Measurements from ENCODE around the gene PDGFB.

PDGFB gene

GRCh38 chr22:39197578-39197977, 47.2 kb downstream of the PDGFB start:
- no peaks in the 10 kb centered on the region for H3K4me1 Mint-ChIP-seq
- H3K4me3 Mint-ChIP-seq, result no peak overlapping the region
- no peak overlapping the region for H3K27ac Mint-ChIP-seq
- H3K27me3 Mint-ChIP-seq, result peaks cover 1% of the 10 kb centered on the region
- peaks cover 2% of the 10 kb centered on the region for H3K36me3 Mint-ChIP-seq
- no peaks in the 10 kb centered on the region for H3K9me3 Mint-ChIP-seq

GRCh38 chr22:39194098-39194497, 50.7 kb downstream of the PDGFB start:
- Mint-ChIP-seq H3K27ac (no peak overlapping the region), H3K4me3 (no peak overlapping the region), H3K9me3 (no peaks in the 10 kb centered on the region)

GRCh38 chr22:39188809-39189208, 56.0 kb downstream of the PDGFB start:
- no peaks in the 10 kb centered on the region for H3K36me3 Mint-ChIP-seq
- H3K27me3 Mint-ChIP-seq, result no peaks in the 10 kb centered on the region
- H3K4me3 Mint-ChIP-seq, result no peak overlapping the region
- no peaks in the 10 kb centered on the region for H3K4me1 Mint-ChIP-seq
- H3K9me3 Mint-ChIP-seq, result no peaks in the 10 kb centered on the region
- no peak overlapping the region for H3K27ac Mint-ChIP-seq

More at GRCh38 chr22:39194098-39194497, 50.7 kb downstream of the PDGFB start:
- no peaks in the 10 kb centered on the region for H3K4me1 Mint-ChIP-seq
- H3K27me3 Mint-ChIP-seq, result peaks cover 1% of the 10 kb centered on the region
- peaks cover 2% of the 10 kb centered on the region for H3K36me3 Mint-ChIP-seq

GRCh38 chr22:39185601-39186012, 59.2 kb downstream of the PDGFB start:
- Mint-ChIP-seq H3K9me3 (no peaks in the 10 kb centered on the region), H3K4me1 (no peaks in the 10 kb centered on the region), H3K27ac (no peak overlapping the region), H3K27me3 (no peaks in the 10 kb centered on the region), H3K36me3 (no peaks in the 10 kb centered on the region), H3K4me3 (no peak overlapping the region)

GRCh38 chr22:39184586-39185577, 59.9 kb downstream of the PDGFB start:
- Mint-ChIP-seq H3K27ac (no peak overlapping the region), H3K4me1 (no peaks in the 10 kb centered on the region), H3K36me3 (no peaks in the 10 kb centered on the region), H3K9me3 (no peaks in the 10 kb centered on the region), H3K27me3 (no peaks in the 10 kb centered on the region), H3K4me3 (no peak overlapping the region)

GRCh38 chr22:39183991-39184585, 60.7 kb downstream of the PDGFB start:
- no peaks in the 10 kb centered on the region for H3K36me3 Mint-ChIP-seq
- H3K9me3 Mint-ChIP-seq, result no peaks in the 10 kb centered on the region
- H3K27ac Mint-ChIP-seq, result no peak overlapping the region
- H3K4me3 Mint-ChIP-seq, result no peak overlapping the region
- no peaks in the 10 kb centered on the region for H3K4me1 Mint-ChIP-seq
- no peaks in the 10 kb centered on the region for H3K27me3 Mint-ChIP-seq

GRCh38 chr22:39182478-39183030, 62.2 kb downstream of the PDGFB start:
- Mint-ChIP-seq H3K9me3 (no peaks in the 10 kb centered on the region), H3K4me1 (peaks cover 7% of the 10 kb centered on the region), H3K36me3 (no peaks in the 10 kb centered on the region), H3K27me3 (no peaks in the 10 kb centered on the region), H3K4me3 (no peak overlapping the region), H3K27ac (no peak overlapping the region)

GRCh38 chr22:39181778-39182177, 63.0 kb downstream of the PDGFB start:
- Mint-ChIP-seq H3K9me3 (no peaks in the 10 kb centered on the region), H3K27ac (no peak overlapping the region), H3K4me3 (no peak overlapping the region), H3K27me3 (no peaks in the 10 kb centered on the region), H3K36me3 (no peaks in the 10 kb centered on the region), H3K4me1 (peaks cover 10% of the 10 kb centered on the region)

- H3K4me3 Mint-ChIP-seq, result no peak overlapping the region
These were observed 63.4 kb downstream of the PDGFB start for GRCh38 chr22:39181356-39181755.

GRCh38 chr22:39179841-39180335, 64.9 kb downstream of the PDGFB start:
- Mint-ChIP-seq H3K27me3 (no peaks in the 10 kb centered on the region), H3K9me3 (no peaks in the 10 kb centered on the region), H3K27ac (peak overlapping the region; percentile 51), H3K4me1 (peaks cover 15% of the 10 kb centered on the region), H3K4me3 (no peak overlapping the region), H3K36me3 (no peaks in the 10 kb centered on the region)

More at GRCh38 chr22:39181356-39181755, 63.4 kb downstream of the PDGFB start:
- Mint-ChIP-seq H3K27me3 (no peaks in the 10 kb centered on the region), H3K4me1 (peaks cover 10% of the 10 kb centered on the region), H3K9me3 (no peaks in the 10 kb centered on the region), H3K27ac (no peak overlapping the region), H3K36me3 (no peaks in the 10 kb centered on the region)

GRCh38 chr22:39179401-39179827, 65.4 kb downstream of the PDGFB start:
- no peak overlapping the region for H3K27ac Mint-ChIP-seq
- H3K36me3 Mint-ChIP-seq, result no peaks in the 10 kb centered on the region
- H3K9me3 Mint-ChIP-seq, result no peaks in the 10 kb centered on the region
- H3K4me3 Mint-ChIP-seq, result no peak overlapping the region
- H3K4me1 Mint-ChIP-seq, result peaks cover 20% of the 10 kb centered on the region
- H3K27me3 Mint-ChIP-seq, result no peaks in the 10 kb centered on the region

- H3K9me3 Mint-ChIP-seq, result no peaks in the 10 kb centered on the region
- no peak overlapping the region for H3K27ac Mint-ChIP-seq
- peaks cover 30% of the 10 kb centered on the region for H3K4me1 Mint-ChIP-seq
- H3K27me3 Mint-ChIP-seq, result no peaks in the 10 kb centered on the region
- H3K36me3 Mint-ChIP-seq, result no peaks in the 10 kb centered on the region
- H3K4me3 Mint-ChIP-seq, result no peak overlapping the region
These were observed 66.3 kb downstream of the PDGFB start for GRCh38 chr22:39178206-39179111.

- peaks cover 36% of the 10 kb centered on the region for H3K4me1 Mint-ChIP-seq
- no peaks in the 10 kb centered on the region for H3K36me3 Mint-ChIP-seq
- no peaks in the 10 kb centered on the region for H3K27me3 Mint-ChIP-seq
- H3K27ac Mint-ChIP-seq, result no peak overlapping the region
- no peaks in the 10 kb centered on the region for H3K9me3 Mint-ChIP-seq
- no peak overlapping the region for H3K4me3 Mint-ChIP-seq
These were observed 67.0 kb downstream of the PDGFB start for GRCh38 chr22:39177791-39178190.

GRCh38 chr22:39177456-39177775, 67.4 kb downstream of the PDGFB start:
- Mint-ChIP-seq H3K4me3 (no peak overlapping the region), H3K27ac (no peak overlapping the region), H3K9me3 (no peaks in the 10 kb centered on the region), H3K4me1 (peaks cover 37% of the 10 kb centered on the region), H3K36me3 (no peaks in the 10 kb centered on the region), H3K27me3 (no peaks in the 10 kb centered on the region)
